Stimulated activated memory B cell treated with anti-CD40 and anti-IgM and Interleukin-4, amounts not matched to agents 10 μg/mL and 1 μg/mL and 100 μg/mL, for 72 hours (primary cell): ENCODE data around the gene DUSP6.

Experiments used
- ATAC-seq: fragments of 150-1000 bp; cut with Tn5 transposase; 2 replicates; pipeline ENCODE4 v1.10.0; 2021
- H3K27ac Mint-ChIP-seq: one replicate; pipeline ENCODE4 v1.8.0; 2022; ENCODE audit warnings: mild to moderate bottlenecking, mixed read lengths
- H3K27me3 Mint-ChIP-seq: one replicate; pipeline ENCODE4 v1.8.0; 2022; ENCODE audit warnings: mixed read lengths
- H3K36me3 Mint-ChIP-seq: one replicate; pipeline ENCODE4 v1.8.0; 2022; ENCODE audit warnings: mixed read lengths
- H3K4me1 Mint-ChIP-seq: one replicate; pipeline ENCODE4 v1.8.0; 2022; ENCODE audit warnings: mixed read lengths
- H3K4me3 Mint-ChIP-seq: one replicate; pipeline ENCODE4 v1.8.0; 2022; ENCODE audit warnings: mild to moderate bottlenecking, moderate library complexity, mixed read lengths
- H3K9me3 Mint-ChIP-seq: one replicate; pipeline ENCODE4 v1.8.0; 2022; ENCODE audit warnings: mixed read lengths

Gene DUSP6

DNA sequence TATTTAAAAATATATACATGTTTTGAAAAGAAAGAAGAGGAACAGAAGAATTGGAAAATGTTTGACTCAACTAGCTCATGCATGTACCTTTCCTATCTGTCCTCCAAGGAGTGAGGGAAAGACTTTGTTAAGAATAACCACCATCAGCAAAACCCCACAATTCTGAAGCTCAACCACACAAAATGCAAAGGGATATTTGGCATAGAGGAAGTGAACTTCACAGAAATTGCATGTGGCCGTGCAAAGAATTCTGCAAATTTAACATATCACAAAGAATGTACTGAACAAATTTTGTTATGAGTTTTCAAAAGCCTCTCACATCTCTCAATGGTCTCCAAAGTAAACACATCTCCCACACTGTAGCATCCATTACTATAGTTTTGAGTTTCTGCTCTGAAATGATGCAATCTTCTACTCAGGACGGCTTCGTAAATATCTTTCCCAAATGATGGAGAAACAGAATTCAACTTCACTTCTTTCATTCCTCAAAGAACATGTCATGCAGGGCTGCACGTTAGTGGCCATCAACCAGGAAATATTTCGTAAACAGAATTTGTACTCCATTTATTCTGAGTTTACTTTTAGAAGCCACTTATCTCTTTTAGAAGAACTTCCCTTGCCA is 17.6 kb downstream of the DUSP6 start:
- peaks cover 12% of the 10 kb centered on the region for H3K4me1 Mint-ChIP-seq
- H3K9me3 Mint-ChIP-seq: peaks cover 6% of the 10 kb centered on the region
- H3K27ac Mint-ChIP-seq: no peak overlapping the region
- H3K27me3 Mint-ChIP-seq: no peaks in the 10 kb centered on the region
- no peaks in the 10 kb centered on the region for H3K36me3 Mint-ChIP-seq
- no peak overlapping the region for H3K4me3 Mint-ChIP-seq
- no peak for ATAC-seq

DNA sequence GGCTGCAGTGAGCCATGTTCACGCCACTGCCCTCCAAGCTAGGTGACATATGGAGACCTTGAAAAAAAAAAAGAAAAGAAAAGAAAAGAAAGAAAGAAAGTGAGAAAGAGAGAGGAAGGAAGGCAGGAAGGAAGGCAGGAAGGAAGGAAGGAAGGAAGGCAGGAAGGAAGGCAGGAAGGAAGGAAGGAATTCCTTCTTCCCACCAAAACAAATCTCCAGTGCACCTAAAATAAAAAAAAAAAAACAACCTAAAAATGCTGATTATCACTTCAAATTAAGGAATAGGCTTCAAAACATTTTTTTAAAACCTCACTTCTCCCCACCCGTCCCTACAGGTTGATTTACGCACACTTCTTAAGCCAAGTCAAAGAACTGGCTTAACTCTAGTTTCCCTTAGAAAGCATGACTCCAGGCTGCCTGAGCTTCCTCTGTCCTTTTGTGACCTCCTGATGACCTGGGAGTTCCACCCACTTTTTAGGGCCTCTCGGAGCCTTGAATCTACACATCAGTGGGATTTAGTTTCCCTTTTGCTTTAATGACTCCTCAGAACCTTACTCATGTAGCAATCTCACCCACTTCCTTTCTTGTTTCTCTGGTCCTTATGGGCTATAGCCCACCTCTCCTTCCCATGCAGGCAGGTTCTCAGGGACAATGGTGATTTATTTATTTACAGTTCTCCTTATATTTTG is 18.6 kb downstream of the DUSP6 start:
- H3K27me3 Mint-ChIP-seq: peaks cover 1% of the 10 kb centered on the region
- no peak for ATAC-seq
- H3K4me1 Mint-ChIP-seq: peaks cover 12% of the 10 kb centered on the region
- no peak overlapping the region for H3K4me3 Mint-ChIP-seq
- peaks cover 6% of the 10 kb centered on the region for H3K9me3 Mint-ChIP-seq
- no peak overlapping the region for H3K27ac Mint-ChIP-seq
- H3K36me3 Mint-ChIP-seq: no peaks in the 10 kb centered on the region

DNA sequence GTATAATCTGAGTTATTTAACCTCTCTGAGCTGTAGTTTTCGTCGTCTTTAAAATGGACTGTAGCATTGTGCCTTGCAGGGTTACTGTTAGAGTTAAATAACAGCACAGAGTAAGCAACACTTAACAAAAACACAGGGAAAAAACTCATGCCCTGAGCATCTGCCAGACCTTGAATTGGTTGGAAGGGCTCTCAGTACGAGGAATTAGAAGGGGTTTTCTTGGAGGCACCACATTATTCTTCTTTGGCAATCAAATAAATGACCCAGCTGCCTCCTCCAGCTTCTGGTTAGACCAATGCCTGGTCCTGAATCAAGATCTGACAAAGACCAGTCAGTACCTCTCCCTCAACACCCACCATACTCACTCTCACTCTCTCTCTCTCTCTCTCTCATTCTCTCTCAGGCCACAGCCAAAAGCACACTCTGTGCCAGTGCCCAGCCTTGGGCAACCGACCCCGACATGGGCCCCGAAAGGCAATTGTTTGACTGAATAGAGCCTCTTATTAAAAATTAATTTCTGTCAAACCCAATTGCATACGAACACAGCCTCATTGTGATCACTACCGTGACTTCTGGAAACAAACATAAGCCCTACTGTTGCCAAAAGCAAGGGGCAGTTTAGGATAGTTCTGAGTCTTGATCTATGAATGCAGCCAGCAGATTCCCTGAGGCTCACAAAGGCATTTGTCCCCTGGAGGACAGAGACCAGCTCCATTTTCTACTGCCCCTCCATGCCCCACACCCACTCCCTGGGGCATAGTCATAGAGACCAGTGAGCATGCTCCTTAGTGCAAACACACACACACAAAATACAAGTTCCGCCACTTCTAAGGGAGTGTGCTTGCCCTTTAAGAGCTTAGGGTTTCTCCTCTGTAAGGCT is 23.9 kb downstream of the DUSP6 start:
- peaks cover 8% of the 10 kb centered on the region for H3K27me3 Mint-ChIP-seq
- no peaks in the 10 kb centered on the region for H3K36me3 Mint-ChIP-seq
- ATAC-seq: no peak
- no peak overlapping the region for H3K4me3 Mint-ChIP-seq
- peaks cover 10% of the 10 kb centered on the region for H3K4me1 Mint-ChIP-seq
- no peak overlapping the region for H3K27ac Mint-ChIP-seq
- H3K9me3 Mint-ChIP-seq: peaks cover 6% of the 10 kb centered on the region

DNA sequence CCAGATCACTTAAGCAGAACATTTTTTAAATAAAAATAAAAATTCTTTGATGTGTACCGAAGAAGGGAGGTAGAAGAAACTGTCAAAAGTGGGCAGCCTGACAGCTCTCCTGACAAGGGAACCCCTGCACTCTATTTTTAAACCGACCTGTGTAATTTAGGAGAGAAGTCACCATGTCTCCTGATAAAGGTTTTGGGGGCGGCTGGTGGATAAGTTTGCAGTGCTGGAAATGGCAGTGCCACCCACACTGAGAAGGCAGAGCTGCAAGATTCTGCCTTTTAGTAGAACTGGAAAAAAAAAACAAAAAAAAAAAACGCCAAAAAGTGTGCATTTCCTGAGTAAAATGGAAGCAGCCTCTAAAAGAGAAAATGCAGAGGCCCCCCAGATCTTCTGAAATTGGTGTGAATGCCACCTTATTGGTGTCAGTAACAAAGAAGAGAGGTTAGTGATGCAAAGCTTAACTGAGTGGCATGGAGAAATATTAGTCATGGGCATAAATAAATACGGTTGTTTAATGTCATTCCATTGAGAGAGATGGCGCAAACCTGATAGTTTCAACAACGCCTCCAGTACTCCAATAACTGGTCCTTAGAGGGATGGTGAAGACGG is 24.7 kb downstream of the DUSP6 start:
- no peak for ATAC-seq
- H3K36me3 Mint-ChIP-seq: no peaks in the 10 kb centered on the region
- no peak overlapping the region for H3K4me3 Mint-ChIP-seq
- peaks cover 8% of the 10 kb centered on the region for H3K27me3 Mint-ChIP-seq
- H3K27ac Mint-ChIP-seq: no peak overlapping the region
- peaks cover 6% of the 10 kb centered on the region for H3K4me1 Mint-ChIP-seq
- H3K9me3 Mint-ChIP-seq: peaks cover 6% of the 10 kb centered on the region

DNA sequence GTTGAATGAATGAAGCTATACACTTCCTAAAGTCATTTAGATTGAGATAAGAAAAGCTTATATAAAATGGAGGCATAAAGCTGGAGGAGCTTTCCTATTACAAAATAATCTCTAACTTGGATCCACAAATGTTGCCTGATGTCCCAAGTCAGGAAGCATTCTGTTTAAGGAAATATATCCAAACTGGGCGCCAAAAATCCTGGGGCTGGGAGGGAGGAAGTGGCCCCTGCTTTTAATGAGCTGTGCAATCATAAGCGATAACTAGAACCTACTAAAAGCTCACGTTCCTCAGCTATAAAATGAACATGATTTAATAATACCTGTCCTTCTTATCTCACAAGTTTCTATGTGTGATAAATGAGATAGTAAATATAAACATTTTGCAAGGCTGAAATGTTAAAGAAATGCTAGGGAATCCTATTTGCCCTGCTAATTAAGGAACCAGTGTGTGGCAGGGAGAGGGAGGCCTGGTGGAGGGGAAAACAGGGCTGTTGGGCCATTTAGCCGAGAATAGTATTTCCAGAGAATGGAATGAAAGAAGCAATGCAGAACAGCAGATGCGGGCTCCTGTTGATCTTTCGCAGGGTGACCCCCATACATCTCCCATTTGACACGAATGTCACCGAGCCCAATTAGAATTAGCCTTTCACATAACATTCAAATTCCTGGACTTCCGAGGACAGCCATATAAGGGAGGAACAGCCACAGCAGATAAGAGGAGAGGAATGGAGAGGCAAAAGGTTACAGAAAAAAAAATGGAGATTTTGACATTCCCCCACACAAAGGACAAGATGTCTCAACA is 25.9 kb downstream of the DUSP6 start:
- Mint-ChIP-seq H3K27ac (no peak overlapping the region), H3K36me3 (no peaks in the 10 kb centered on the region), H3K27me3 (peaks cover 8% of the 10 kb centered on the region), H3K9me3 (peaks cover 6% of the 10 kb centered on the region), H3K4me3 (no peak overlapping the region), H3K4me1 (peaks cover 6% of the 10 kb centered on the region)
- ATAC-seq: no peak

- Mint-ChIP-seq H3K4me3 (no peak overlapping the region), H3K9me3 (no peaks in the 10 kb centered on the region), H3K27me3 (peaks cover 8% of the 10 kb centered on the region), H3K36me3 (no peaks in the 10 kb centered on the region), H3K4me1 (peaks cover 7% of the 10 kb centered on the region), H3K27ac (no peak overlapping the region)
- ATAC-seq: no peak
These were observed 26.8 kb downstream of the DUSP6 start for GRCh38 chr12:89325495-89325894.

- H3K4me3 Mint-ChIP-seq: no peak overlapping the region
- peaks cover 13% of the 10 kb centered on the region for H3K4me1 Mint-ChIP-seq
- H3K27ac Mint-ChIP-seq: no peak overlapping the region
- no peak for ATAC-seq
- H3K27me3 Mint-ChIP-seq: peaks cover 8% of the 10 kb centered on the region
- H3K36me3 Mint-ChIP-seq: no peaks in the 10 kb centered on the region
- H3K9me3 Mint-ChIP-seq: no peaks in the 10 kb centered on the region
These were observed 27.9 kb downstream of the DUSP6 start for GRCh38 chr12:89324437-89324836.

DNA sequence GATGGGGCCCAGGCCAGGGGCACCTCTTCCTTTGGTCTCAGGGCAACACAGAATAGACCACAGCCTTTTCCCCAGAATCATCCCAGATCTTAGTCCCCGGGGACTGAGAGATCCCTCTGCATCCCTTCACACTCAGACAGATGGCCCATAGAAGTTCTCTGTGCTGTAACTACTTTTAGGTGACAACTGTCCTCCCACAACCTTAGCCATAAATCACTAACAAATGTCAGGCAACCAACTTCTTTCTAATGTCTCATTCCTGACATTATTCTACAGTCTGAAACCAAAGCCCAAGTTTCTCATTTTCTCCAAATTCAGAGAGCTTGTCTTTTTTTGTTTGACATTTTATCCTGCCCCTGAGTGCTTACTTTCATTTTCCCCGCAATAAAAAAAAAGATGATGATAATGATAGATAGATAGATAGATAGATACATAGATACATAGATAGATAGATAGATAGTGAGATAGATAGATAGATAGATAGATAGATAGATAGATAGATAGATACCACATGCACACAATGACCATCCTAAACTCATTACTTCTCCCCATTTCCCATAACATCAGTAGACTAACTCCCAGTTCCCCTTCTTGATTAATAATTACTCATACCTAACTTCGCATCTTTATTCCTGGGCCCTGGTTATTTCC is 28.6 kb downstream of the DUSP6 start:
- H3K4me3 Mint-ChIP-seq: no peak overlapping the region
- peaks cover 13% of the 10 kb centered on the region for H3K4me1 Mint-ChIP-seq
- H3K36me3 Mint-ChIP-seq: no peaks in the 10 kb centered on the region
- H3K9me3 Mint-ChIP-seq: no peaks in the 10 kb centered on the region
- ATAC-seq: no peak
- no peak overlapping the region for H3K27ac Mint-ChIP-seq
- peaks cover 7% of the 10 kb centered on the region for H3K27me3 Mint-ChIP-seq

GRCh38 chr12:89320735-89321134 is 31.6 kb downstream of the DUSP6 start:
- no peak overlapping the region for H3K27ac Mint-ChIP-seq
- peaks cover 24% of the 10 kb centered on the region for H3K4me1 Mint-ChIP-seq
- ATAC-seq: no peak

DNA sequence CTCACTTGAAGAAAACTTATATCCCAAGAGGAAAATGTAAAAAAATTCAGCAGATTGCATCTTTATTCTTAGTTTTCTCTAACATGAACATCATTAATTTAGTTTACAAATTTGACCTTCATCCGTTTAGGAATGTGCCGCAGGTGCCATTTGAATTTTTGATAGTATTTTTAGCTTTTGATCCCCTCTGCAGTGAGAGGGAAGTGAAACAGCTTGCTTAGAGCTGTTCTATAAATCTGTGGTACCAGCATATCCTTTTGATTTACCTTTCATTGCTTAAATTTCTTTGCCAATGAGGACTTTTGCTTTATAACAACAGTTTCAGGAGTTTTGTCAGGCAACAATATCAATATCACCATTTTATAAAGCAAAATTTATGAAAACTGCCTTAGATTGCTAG is 32.7 kb downstream of the DUSP6 start:
- no peaks in the 10 kb centered on the region for H3K9me3 Mint-ChIP-seq
- no peak overlapping the region for H3K4me3 Mint-ChIP-seq
- no peak overlapping the region for H3K27ac Mint-ChIP-seq
- no peaks in the 10 kb centered on the region for H3K36me3 Mint-ChIP-seq
- peaks cover 26% of the 10 kb centered on the region for H3K4me1 Mint-ChIP-seq
- ATAC-seq: no peak
- H3K27me3 Mint-ChIP-seq: no peaks in the 10 kb centered on the region

More at GRCh38 chr12:89320735-89321134, 31.6 kb downstream of the DUSP6 start:
- Mint-ChIP-seq H3K9me3 (no peaks in the 10 kb centered on the region), H3K4me3 (no peak overlapping the region), H3K36me3 (no peaks in the 10 kb centered on the region), H3K27me3 (no peaks in the 10 kb centered on the region)

DNA sequence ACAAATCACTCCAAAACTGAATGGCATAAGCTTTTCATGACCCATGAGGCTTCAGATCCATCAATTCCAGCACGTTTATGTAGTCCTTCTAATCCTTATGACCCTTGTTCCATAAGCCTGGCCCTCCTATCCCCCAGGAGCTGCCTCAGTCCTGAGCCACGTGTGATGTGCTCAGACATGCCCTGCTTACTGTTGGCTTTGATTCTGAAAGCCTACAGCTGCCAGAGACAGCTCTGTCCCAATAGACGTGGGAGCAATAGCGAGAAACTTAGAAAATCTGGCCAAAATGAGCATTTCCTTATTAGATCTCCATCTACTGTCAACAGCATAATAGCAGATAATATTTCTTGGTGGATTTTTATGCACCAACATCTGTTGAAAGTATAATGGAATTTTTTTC is 33.2 kb downstream of the DUSP6 start:
- no peaks in the 10 kb centered on the region for H3K36me3 Mint-ChIP-seq
- H3K27ac Mint-ChIP-seq: no peak overlapping the region

DNA sequence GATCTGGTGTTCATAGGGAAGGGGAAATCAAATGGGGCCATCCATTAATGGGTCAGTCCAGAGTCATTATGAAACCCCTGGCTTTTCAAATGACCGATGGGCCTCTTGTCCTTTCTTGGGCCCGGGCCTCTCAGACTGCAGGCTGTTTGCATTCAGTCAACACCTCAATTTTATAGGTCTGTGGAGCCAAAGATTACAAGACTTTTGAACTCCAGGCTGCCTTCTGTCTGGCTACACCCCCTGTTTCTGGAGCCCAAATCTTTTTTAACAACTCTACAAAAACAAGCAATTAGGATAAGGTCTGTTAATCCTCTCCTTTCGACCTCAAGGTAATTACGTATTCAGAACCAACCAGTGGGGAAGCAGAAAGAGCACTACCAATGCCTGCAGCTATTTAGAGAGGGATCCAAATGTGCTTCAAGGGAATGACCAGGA is 35.6 kb downstream of the DUSP6 start:
- Mint-ChIP-seq H3K27ac (no peak overlapping the region), H3K9me3 (no peaks in the 10 kb centered on the region), H3K4me3 (no peak overlapping the region), H3K36me3 (no peaks in the 10 kb centered on the region), H3K4me1 (peaks cover 30% of the 10 kb centered on the region), H3K27me3 (no peaks in the 10 kb centered on the region)
- no peak for ATAC-seq

More for the DNA sequence above, 33.2 kb downstream of the DUSP6 start:
- no peak overlapping the region for H3K4me3 Mint-ChIP-seq
- ATAC-seq: no peak
- no peaks in the 10 kb centered on the region for H3K9me3 Mint-ChIP-seq
- H3K27me3 Mint-ChIP-seq: no peaks in the 10 kb centered on the region
- peaks cover 27% of the 10 kb centered on the region for H3K4me1 Mint-ChIP-seq

- H3K9me3 Mint-ChIP-seq: no peaks in the 10 kb centered on the region
- no peaks in the 10 kb centered on the region for H3K27me3 Mint-ChIP-seq
- H3K4me3 Mint-ChIP-seq: no peak overlapping the region
- H3K27ac Mint-ChIP-seq: peak overlapping the region; percentile 50
- ATAC-seq: peak; percentile 41
- H3K4me1 Mint-ChIP-seq: peaks cover 23% of the 10 kb centered on the region
- no peaks in the 10 kb centered on the region for H3K36me3 Mint-ChIP-seq
These were observed 38.1 kb downstream of the DUSP6 start for GRCh38 chr12:89314060-89314761.
